NCI-H1436 treated with DMSO at 0.1 percent for 48 hours (cell line): ENCODE data around the gene GMPPB.
"Not testable (repeated sequence)": the region's sequence is repeated elsewhere in the genome, so short reads cannot be mapped to it uniquely, and the experiment has no call there.

ENCODE experiments used
- DNase-seq: peaks from one replicate; lab custom pipeline; 2025; lab: John Stamatoyannopoulos, UW

GMPPB gene

GRCh38 chr3:49712631-49713317 is 11.0 kb downstream of the GMPPB start:
- no peak for DNase-seq

DNA sequence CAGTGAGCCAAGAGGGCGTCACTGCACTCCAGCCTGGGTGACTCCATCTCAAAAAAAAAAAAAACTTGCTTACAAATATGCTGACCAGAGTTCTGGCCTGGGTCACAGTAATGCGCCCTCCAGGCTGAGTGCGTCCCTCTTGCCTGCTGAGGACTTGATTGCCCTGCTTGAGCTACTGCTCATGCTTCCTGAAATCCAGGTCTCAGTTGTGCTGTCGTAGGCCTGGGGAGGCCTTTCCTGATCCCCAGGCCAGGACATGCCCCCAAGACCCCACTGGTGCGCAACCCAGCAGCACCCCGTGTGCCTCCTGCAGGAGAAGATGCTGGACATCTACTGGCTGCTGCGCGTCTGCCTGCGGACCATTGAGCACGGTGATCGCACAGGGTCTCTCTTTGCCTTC is 11.6 kb downstream of the GMPPB start:
- no peak for DNase-seq

GRCh38 chr3:49711489-49711888 is 12.3 kb downstream of the GMPPB start:
- DNase-seq: no peak

DNA sequence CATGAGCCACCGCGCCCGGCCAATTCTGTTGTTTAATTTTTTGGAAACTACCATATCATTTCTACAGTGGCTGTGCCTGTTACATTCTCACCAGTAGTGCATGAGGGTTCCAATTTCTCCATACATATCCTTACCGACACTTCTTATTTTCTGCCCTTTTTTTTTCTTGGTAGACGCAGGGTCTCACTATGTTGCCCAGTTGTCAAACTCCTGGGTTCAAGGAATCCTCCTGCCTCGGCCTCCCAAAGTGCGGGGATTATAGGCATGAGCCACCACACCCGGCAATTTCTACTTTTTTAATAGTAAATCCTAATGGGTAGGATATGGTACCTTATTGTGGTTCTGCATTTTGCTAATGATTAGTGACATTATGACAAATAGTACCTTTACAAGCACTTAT is 13.9 kb downstream of the GMPPB start:
- no peak for DNase-seq

DNA sequence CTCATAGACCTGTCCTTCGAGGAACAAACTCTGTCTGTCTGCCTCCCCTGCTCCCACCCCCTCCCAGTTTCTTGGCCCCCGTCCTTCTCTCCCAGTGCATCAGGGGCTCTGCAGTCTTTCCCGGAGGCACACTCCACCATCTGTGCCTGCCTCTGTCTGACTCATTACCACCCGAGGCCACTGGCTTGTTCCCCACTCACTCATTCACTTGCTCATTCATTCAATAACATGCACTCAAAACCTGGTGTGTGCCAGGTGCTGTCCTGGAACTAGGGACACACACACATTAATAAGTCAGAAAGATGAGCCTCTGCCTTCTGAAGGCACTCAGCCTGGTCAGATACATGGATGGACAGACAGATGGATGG is 16.7 kb downstream of the GMPPB start:
- no peak for DNase-seq

GRCh38 chr3:49706456-49707112 is 17.2 kb downstream of the GMPPB start:
- DNase-seq: no peak

DNA sequence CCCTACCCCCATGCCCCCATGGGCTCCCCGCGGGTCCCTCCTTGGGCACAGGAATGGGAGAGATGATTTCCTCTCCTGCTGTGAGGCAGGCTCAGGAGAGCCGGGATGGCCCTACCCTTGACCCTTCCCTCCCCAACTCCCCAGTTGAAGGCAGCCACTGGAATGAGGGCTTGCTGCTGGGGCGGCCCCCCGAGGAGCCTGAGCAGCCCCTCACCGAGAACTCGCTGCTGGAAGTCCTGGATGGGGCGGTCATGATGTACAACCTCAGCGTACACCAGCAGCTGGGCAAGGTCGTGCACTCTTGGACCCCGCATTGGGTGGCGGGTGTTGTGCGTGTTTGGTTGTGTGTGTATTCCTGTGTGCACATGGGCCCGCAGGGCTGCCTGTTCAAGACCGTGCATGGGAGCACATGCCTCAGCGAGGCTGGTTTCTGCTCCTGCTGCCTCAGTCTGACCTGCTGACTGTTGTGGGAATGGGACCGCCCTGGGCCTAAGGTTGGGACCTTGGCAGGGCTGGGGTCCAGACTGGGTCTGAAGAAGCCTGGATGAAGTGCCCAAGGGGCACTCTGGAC is 18.3 kb downstream of the GMPPB start:
- no peak for DNase-seq

DNA sequence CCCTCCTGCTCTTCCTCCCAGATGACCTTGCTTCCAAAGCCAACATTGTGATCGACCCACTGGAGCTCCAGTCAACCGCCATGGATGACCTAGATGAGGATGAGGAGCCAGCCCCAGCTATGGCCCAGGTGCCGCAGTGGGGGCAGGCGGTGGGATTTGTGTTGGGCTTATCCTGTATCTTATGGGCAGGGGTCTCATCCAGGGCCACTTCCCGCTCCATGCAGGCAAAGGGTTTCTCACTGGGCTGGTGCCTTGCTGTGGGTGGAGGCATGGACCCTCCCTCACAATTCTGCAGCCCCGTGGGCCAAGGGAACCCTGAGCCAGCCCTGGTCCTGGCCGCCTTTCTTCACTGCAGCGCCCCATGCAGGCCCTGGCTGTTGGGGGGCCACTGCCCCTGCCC is 19.1 kb downstream of the GMPPB start:
- DNase-seq: no peak

DNA sequence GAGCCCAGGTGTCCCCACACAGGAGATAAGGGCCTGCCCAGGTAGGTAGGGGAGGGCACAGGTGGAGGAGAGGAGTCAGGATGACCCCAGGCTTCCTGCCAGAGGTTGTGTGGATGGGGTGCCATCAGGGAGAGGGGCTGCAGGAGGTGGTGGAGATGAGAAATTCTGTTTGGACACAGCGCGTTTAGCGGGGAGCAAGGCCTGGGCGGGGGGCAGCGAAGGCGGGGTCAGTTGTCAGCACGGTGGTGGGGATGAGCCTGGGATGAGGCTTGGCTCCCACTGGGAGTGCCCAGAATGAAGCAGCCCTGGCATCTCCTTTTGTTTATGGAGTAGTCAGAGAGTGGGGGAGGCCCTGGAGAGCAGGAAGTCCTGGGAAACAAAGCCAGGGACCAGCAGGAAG is 19.8 kb downstream of the GMPPB start:
- no peak for DNase-seq

DNA sequence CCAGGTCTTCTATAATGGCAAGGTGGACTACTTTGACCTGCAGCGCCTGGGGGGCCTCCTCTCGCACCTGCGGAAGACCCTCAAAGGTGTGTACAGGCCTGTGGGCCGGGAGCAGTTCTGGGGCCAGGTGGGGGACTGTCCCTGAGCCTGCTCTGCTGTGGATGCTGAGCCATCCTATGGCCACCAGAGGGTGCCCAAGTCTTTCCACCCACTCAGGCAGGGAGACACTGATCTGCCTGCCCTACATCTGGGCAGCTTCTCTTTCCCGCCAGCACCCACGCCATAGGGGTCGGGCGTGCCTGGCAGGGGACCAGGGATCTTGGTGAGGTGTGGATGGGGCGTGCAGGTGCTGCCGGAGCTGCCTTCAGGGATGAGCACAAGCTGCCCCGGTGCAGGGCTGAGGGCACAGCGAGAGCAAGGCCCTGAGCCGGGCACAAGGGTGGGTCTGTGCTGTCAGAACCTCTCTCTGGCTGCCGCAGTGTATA is 20.3 kb downstream of the GMPPB start:
- DNase-seq: no peak

DNA sequence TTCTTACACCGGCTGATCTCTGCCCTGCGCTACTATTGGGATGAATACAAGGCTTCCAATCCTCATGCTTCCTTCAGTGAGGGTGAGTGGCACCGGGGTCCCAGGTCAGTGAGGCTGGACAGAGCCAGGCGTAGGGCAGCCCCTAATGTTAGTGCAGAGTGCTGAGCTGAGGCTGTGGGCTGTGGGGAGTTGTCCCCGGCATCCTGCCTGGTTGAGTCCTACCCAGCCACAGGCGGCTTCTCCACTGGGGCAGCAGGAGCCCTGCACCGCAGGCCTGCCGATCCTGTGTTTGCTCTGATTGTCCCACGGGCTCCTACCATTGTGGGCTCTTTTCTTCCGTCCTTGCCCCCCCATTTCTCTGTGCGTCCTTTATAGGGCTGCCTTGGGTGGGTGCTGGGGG is 21.1 kb downstream of the GMPPB start:
- DNase-seq: no peak

- no peak for DNase-seq
These were observed 22.2 kb downstream of the GMPPB start for GRCh38 chr3:49701388-49702077.

- no peak for DNase-seq
These were observed 23.2 kb downstream of the GMPPB start for GRCh38 chr3:49700453-49701128.

DNA sequence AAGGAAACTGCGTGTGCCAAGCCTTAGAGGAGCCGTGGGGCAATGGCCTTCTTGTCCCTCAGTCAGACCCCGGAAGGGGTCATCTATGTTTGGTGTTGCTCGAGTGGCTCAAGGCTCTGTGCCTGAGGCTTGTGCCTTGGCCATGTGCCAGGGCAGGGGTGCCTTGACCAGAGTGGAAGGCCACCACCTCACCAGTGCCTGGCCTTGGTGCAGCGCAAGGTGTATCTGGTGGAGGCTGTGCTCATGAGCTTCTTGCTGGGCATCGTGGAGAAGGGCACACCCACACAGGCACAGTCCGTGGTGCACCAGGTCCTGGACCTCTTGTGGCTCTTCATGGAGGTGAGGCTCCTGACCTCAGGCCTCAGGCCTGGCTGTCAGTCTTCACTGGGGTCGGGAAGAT is 23.7 kb downstream of the GMPPB start:
- DNase-seq: no peak

GRCh38 chr3:49699281-49699979 is 24.3 kb downstream of the GMPPB start:
- DNase-seq: no peak

GRCh38 chr3:49695350-49696015 is 28.3 kb downstream of the GMPPB start:
- not testable (repeated sequence) for DNase-seq

DNA sequence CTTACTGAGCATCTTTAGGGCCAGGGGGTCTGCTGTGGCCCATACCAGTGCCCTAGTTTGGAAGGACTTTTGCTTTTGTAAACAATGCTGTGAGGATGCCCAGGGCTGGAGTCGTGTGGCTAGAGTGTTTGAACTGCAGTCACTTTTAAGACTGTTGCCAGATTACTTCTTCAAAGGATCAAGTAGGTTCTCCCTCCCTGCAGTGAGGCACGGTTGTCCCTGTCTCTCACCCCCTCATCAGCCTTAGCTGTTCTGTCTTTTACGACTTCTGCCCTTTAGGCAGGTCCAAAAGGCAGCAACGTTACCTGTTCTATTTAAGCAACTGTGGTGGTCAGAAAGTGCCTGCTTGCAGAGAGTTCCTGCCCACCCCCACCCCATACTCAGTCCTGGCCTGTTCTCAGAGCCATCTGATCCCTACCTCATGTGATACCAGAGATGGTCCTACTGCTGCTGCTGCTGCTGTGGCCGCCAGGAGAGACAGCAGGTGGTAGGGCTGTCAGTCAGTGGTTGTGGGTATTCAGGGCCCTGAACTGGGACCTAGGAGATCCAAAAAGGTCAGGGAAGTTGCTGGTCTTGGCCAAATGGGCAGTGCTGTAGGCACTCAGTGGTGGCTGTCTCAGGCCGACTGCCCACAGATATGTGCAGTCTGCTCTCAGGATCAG is 29.2 kb downstream of the GMPPB start:
- DNase-seq: not testable (repeated sequence)

- not testable (repeated sequence) for DNase-seq
These were observed 32.3 kb downstream of the GMPPB start for GRCh38 chr3:49691481-49691880.

- DNase-seq: not testable (repeated sequence)
These were observed 32.9 kb downstream of the GMPPB start for GRCh38 chr3:49690856-49691255.

GRCh38 chr3:49689908-49690624 is 33.7 kb downstream of the GMPPB start:
- not testable (repeated sequence) for DNase-seq
